K562 (cell line): ENCODE measurements around the gene RASGRP4. TPM values are rescaled to one million over a fixed set of nuclear protein-coding genes. Genes with fewer than 3 reads are reported as not detected.

Experiments
- EWSR1 ChIP-seq: fragments of 450-650 bp; IDR thresholded peaks from 2 replicates; pipeline ENCODE4 v1.6.1; 2018; ENCODE audit warnings: borderline replicate concordance, mild to moderate bottlenecking, low read depth, moderate library complexity; ENCODE audit not compliant: partially characterized antibody
- GABPA ChIP-seq: fragments of 200-800 bp; sonication (Bioruptor generic); conservative IDR thresholded peaks from 2 replicates; pipeline ENCODE4 v1.6.1; 2016; ENCODE audit warnings: low read depth, missing genetic modification characterization, missing compliant biosample characterization
- KDM5B ChIP-seq: fragments of 200-600 bp; sonication (generic); IDR thresholded peaks from 2 replicates; pipeline ENCODE4 v1.6.1; 2012; ENCODE audit warnings: low read depth, mild to moderate bottlenecking, moderate library complexity, low read length, control low read depth, inconsistent platforms; ENCODE audit not compliant: insufficient replicate concordance
- MAZ ChIP-seq, 2 experiments: fragments of 450-650 bp in 1 of 2; sonication (generic) in 1 of 2; formaldehyde crosslinking; IDR thresholded peaks in 1 of 2; conservative IDR thresholded peaks in 1 of 2; 2 replicates each; pipeline versions ENCODE4 v1.4.0 to v1.5.0; 2020; ENCODE audit warnings: mild to moderate bottlenecking in 1 of 2, missing genetic modification reagents in 1 of 2
- MEIS2 ChIP-seq: fragments of 450-650 bp; IDR thresholded peaks from 2 replicates; pipeline ENCODE4 v1.6.1; 2014; ENCODE audit warnings: mild to moderate bottlenecking; ENCODE audit not compliant: partially characterized antibody
- MTA1 ChIP-seq: fragments of 450-650 bp; IDR thresholded peaks from 2 replicates; pipeline ENCODE4 v1.6.1; 2017; ENCODE audit warnings: borderline replicate concordance
- NR4A1 ChIP-seq, 2 experiments: fragments of 250-450 bp in 1 of 2; fragments of 450-650 bp in 1 of 2; sonication (Bioruptor Pico) in 1 of 2; IDR thresholded peaks; 2 replicates each; pipeline versions ENCODE4 v1.4.0 to v1.6.1; 2016 to 2020; ENCODE audit warnings: mild to moderate bottlenecking in 2 of 2, missing compliant biosample characterization in 1 of 2, missing genetic modification characterization in 1 of 2, moderate library complexity in 1 of 2
- RB1 ChIP-seq: fragments of 450-650 bp; IDR thresholded peaks from 2 replicates; pipeline ENCODE4 v1.6.1; 2017; ENCODE audit warnings: low read depth, mild to moderate bottlenecking
- RBBP5 ChIP-seq: fragments of 200-600 bp; sonication (generic); IDR thresholded peaks from 2 replicates; pipeline ENCODE4 v1.6.1; 2012; ENCODE audit warnings: borderline replicate concordance, mild to moderate bottlenecking, low read length, control low read depth, inconsistent platforms; ENCODE audit not compliant: insufficient read depth, poor library complexity, severe bottlenecking
- SAP30 ChIP-seq: fragments of 200-600 bp; sonication (generic); IDR thresholded peaks from 2 replicates; pipeline ENCODE4 v1.6.1; 2012; ENCODE audit warnings: borderline replicate concordance, low read depth, mild to moderate bottlenecking, moderate library complexity, low read length, control low read depth, inconsistent platforms; ENCODE audit not compliant: insufficient read depth, poor library complexity, severe bottlenecking
- SMAD4 ChIP-seq: fragments of 250-450 bp; sonication (Bioruptor Pico); conservative IDR thresholded peaks from 2 replicates; pipeline ENCODE4 v1.8.0; 2021; ENCODE audit warnings: inconsistent platforms, mild to moderate bottlenecking, moderate library complexity
- ZC3H4 ChIP-seq: sonication (generic); formaldehyde crosslinking; IDR thresholded peaks from 2 replicates; pipeline ENCODE4 v1.9.0; 2021; ENCODE audit warnings: missing genetic modification reagents, borderline replicate concordance
- ZNF197 ChIP-seq: fragments of 200-800 bp; sonication (Bioruptor generic); IDR thresholded peaks from 2 replicates; pipeline ENCODE4 v1.6.1; 2016; ENCODE audit warnings: low read depth, missing genetic modification characterization, missing compliant biosample characterization
- polyA plus RNA-seq, 8 experiments: library from polyadenylated mRNA; depleted of rRNA in 4 of 8; stranded (reverse) in 5 of 8; unstranded in 3 of 8; fragments of >200 nt; fragmentation: Nextera tagmentation in 2 of 8; fragmentation: Illumina TruSeq in 1 of 8; extraction: Ambion mirVana in 2 of 8; extraction: Trizol in 1 of 8; gene quantifications; 2 replicates each; pipeline versions ENCODE4 v1.2.1 to v1.2.3, GENCODE V29; 2011 to 2014; ENCODE audit warnings: inconsistent platforms in 1 of 8, missing spikeins in 1 of 8
- total RNA-seq, 7 experiments: library from RNA; depleted of rRNA in 6 of 7; stranded (reverse); fragments of >200 nt in 6 of 7; fragmentation: Illumina TruSeq in 2 of 7; extraction: Trizol in 2 of 7; gene quantifications; 2 replicates each; pipeline versions ENCODE4 v1.2.1 to v1.2.3, GENCODE V29; 2011 to 2021; ENCODE audit warnings: low replicate concordance in 1 of 7
- TF ChIP-seq, protein P1 (sequence below): sonication (generic); formaldehyde crosslinking; IDR thresholded peaks from 2 replicates; pipeline ENCODE4 v1.8.1; 2022; ENCODE audit warnings: missing genetic modification reagents
- TF ChIP-seq, protein P2 (sequence below), 2 experiments: fragments of 450-650 bp in 1 of 2; sonication (generic) in 1 of 2; formaldehyde crosslinking in 1 of 2; IDR thresholded peaks in 1 of 2; conservative IDR thresholded peaks in 1 of 2; 2 replicates each; pipeline versions ENCODE4 v1.6.1 to v1.8.1; 2016 to 2023; ENCODE audit warnings: mild to moderate bottlenecking in 2 of 2, moderate library complexity in 2 of 2, inconsistent platforms in 1 of 2, missing genetic modification reagents in 1 of 2
- TF ChIP-seq, protein P3 (sequence below): fragments of 250-450 bp; sonication (Bioruptor Pico); IDR thresholded peaks from 2 replicates; pipeline ENCODE4 v1.4.0; 2020
- TF ChIP-seq, protein P4 (sequence below): IDR thresholded peaks from 2 replicates; pipeline ENCODE4 v1.6.1; 2011; ENCODE audit not compliant: insufficient read length; ENCODE audit errors: extremely low read depth

Gene RASGRP4
- total and polyA plus RNA-seq, 9 of the 15 experiments (the other 6 are each of a cell fraction or from before 2014, with no cell fraction given), result 0.39 to 4.6 (median 3.8) TPM

DNA sequence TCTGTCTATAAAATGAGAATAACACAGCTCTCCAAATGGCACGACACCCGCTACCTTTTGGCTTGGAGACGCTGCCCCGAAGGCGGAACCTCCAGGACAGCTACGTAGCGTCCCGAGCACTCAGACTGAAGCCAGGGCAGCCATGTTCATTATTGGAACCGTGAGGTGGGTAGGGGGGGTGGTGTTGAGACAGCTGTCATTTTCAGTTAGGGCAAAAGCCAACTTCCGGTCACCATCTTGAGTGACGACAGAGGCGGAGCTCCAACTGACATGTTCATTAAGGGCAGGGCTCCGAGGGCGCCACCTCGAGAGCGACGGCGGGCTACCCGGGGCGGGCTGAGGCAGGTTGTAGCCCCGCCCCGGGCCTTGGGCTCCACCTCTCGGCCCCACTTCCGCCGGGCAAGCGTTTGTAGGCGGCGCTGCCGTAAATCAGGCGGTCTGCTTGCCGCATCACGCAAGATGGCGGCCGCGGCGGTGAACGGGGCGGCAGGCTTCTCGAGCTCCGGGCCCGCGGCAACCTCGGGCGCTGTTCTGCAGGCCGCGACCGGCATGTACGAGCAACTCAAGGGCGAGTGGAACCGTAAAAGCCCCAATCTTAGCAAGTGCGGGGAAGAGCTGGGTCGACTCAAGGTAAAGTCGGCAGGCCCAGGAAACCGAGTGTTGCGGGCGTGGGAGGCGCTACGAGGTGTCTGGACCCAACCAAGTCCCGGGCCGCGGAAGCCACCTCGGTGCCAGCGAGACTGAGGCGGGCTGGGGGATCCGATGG is 51.5 kb downstream of the RASGRP4 start, which contains the start of gene PSMD8 (continued):
- TF ChIP-seq KDM5B (peak; percentile 97), ZNF197 (peak; percentile 83; the same call in 1 of the 2 replicates), MEIS2 (peak; percentile 96), GABPA (tag) (peak; percentile 96), EWSR1 (no peak), NR4A1 (CRISPR knock-in tag; IDR thresholded peaks at IDR 0.05) (0 out of 2 replicates have a peak, but pooled peaks have one; percentile 50), NR4A1 (tag; IDR thresholded peaks at IDR 0.05) (peak; percentile 61; the same call in 1 of the 2 replicates), SAP30 (no peak), RB1 (peak; percentile 93), ZC3H4 (CRISPR knock-in tag) (no peak), MTA1 (no peak; the same call in 1 of the 2 replicates), MAZ (CRISPR knock-in tag; conservative IDR thresholded peaks at IDR 0.05 in 1 of 2, IDR thresholded peaks at IDR 0.05 in 1 of 2) (peak; percentile 62 to 81; a peak in 3 of 4 replicates), RBBP5 (peak; percentile 82), SMAD4 (CRISPR knock-in tag) (peak; percentile 51; the same call in 1 of the 2 replicates)
- TF ChIP-seq, protein P1, sequence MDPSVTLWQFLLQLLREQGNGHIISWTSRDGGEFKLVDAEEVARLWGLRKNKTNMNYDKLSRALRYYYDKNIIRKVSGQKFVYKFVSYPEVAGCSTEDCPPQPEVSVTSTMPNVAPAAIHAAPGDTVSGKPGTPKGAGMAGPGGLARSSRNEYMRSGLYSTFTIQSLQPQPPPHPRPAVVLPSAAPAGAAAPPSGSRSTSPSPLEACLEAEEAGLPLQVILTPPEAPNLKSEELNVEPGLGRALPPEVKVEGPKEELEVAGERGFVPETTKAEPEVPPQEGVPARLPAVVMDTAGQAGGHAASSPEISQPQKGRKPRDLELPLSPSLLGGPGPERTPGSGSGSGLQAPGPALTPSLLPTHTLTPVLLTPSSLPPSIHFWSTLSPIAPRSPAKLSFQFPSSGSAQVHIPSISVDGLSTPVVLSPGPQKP, result no peak
- TF ChIP-seq, protein P2, sequence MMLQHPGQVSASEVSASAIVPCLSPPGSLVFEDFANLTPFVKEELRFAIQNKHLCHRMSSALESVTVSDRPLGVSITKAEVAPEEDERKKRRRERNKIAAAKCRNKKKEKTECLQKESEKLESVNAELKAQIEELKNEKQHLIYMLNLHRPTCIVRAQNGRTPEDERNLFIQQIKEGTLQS (IDR thresholded peaks at IDR 0.05), result peak; percentile 61; the same call in 1 of the 2 replicates
- TF ChIP-seq, protein P2 (CRISPR knock-in tag; conservative IDR thresholded peaks at IDR 0.05), result peak; percentile 82; the same call in 1 of the 2 replicates
- TF ChIP-seq, protein P3, sequence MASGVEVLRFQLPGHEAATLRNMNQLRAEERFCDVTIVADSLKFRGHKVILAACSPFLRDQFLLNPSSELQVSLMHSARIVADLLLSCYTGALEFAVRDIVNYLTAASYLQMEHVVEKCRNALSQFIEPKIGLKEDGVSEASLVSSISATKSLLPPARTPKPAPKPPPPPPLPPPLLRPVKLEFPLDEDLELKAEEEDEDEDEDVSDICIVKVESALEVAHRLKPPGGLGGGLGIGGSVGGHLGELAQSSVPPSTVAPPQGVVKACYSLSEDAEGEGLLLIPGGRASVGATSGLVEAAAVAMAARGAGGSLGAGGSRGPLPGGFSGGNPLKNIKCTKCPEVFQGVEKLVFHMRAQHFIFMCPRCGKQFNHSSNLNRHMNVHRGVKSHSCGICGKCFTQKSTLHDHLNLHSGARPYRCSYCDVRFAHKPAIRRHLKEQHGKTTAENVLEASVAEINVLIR (CRISPR knock-in tag), result peak; percentile 71; the same call in 1 of the 2 replicates
- TF ChIP-seq, protein P4, sequence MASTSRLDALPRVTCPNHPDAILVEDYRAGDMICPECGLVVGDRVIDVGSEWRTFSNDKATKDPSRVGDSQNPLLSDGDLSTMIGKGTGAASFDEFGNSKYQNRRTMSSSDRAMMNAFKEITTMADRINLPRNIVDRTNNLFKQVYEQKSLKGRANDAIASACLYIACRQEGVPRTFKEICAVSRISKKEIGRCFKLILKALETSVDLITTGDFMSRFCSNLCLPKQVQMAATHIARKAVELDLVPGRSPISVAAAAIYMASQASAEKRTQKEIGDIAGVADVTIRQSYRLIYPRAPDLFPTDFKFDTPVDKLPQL, result peak; percentile 13
